Stimulated activated CD8-positive, alpha-beta memory T cell treated with anti-CD3 and anti-CD28 coated beads, Interleukin-2, amount 100 ng/mL, for 48 hours (primary cell): Measurements from ENCODE around the gene JMJD1C.

ENCODE experiments used
- DNase-seq, 2 donors: peaks; one replicate each; pipeline ENCODE4 v3.0.0-alpha.2; 2020; ENCODE audit warnings: low read depth in 2 of 2

Gene JMJD1C

GRCh38 chr10:63219749-63220148, 246.0 kb downstream of the JMJD1C start:
- DNase-seq: no peak

- DNase-seq: no peak
Observed at GRCh38 chr10:63217120-63217605, 248.6 kb downstream of the JMJD1C start.

GRCh38 chr10:63214571-63214970, 251.2 kb downstream of the JMJD1C start:
- DNase-seq: no peak

- DNase-seq: no peak
Observed at GRCh38 chr10:63213489-63213888, 252.3 kb downstream of the JMJD1C start.

GRCh38 chr10:63210611-63211196, 255.1 kb downstream of the JMJD1C start:
- DNase-seq: no peak

- no peak for DNase-seq
Observed at GRCh38 chr10:63209705-63210104, 256.1 kb downstream of the JMJD1C start.

- no peak for DNase-seq
Observed at GRCh38 chr10:63208986-63209385, 256.8 kb downstream of the JMJD1C start.

- no peak for DNase-seq
Observed at GRCh38 chr10:63206997-63207811, 258.6 kb downstream of the JMJD1C start.

- DNase-seq: no peak
Observed at GRCh38 chr10:63206576-63206975, 259.2 kb downstream of the JMJD1C start.

GRCh38 chr10:63205421-63205820, 260.4 kb downstream of the JMJD1C start:
- no peak for DNase-seq

GRCh38 chr10:63204667-63205391, 260.9 kb downstream of the JMJD1C start:
- DNase-seq: no peak

- no peak for DNase-seq
Observed at GRCh38 chr10:63201118-63201517, 264.7 kb downstream of the JMJD1C start.

- DNase-seq: no peak
Observed at GRCh38 chr10:63200431-63200830, 265.3 kb downstream of the JMJD1C start.

GRCh38 chr10:63199716-63200115, 266.1 kb downstream of the JMJD1C start:
- DNase-seq: no peak

- no peak for DNase-seq
Observed at GRCh38 chr10:63197344-63198092, 268.3 kb downstream of the JMJD1C start.

GRCh38 chr10:63192826-63193225, 273.0 kb downstream of the JMJD1C start:
- DNase-seq: no peak

GRCh38 chr10:63175534-63175933, 290.2 kb downstream of the JMJD1C start:
- no peak for DNase-seq

- no peak for DNase-seq
Observed at GRCh38 chr10:63173468-63174232, 292.1 kb downstream of the JMJD1C start.

GRCh38 chr10:63171926-63172325, 293.9 kb downstream of the JMJD1C start:
- no peak for DNase-seq

- no peak for DNase-seq
Observed at GRCh38 chr10:63171255-63171855, 294.4 kb downstream of the JMJD1C start.

GRCh38 chr10:63169624-63170023, 296.2 kb downstream of the JMJD1C start:
- DNase-seq: no peak
